Endothelial cell of umbilical vein (primary cell): Measurements from ENCODE around the gene N4BP3. TPM values are rescaled to one million over a fixed set of nuclear protein-coding genes. Genes with fewer than 3 reads are reported as not detected.

ENCODE experiments used
- BruUV-seq: library from RNA; stranded (reverse); fragments of 400-500 nt; replicated peaks from 2 replicates; lab custom pipeline; 2021; lab: Mats Ljungman, UMichigan
- CTCF ChIA-PET: fragments of 300-600, 350-600 bp; sonication (Branson Sonifier 250); formaldehyde crosslinking; loops from one replicate; lab custom pipeline; 2021; ENCODE audit warnings: antibody characterized with exemption, inconsistent platforms; lab: Charles Lee
- POLR2A ChIA-PET: fragments of 300-600, 350-600 bp; sonication (Branson Sonifier 250); formaldehyde crosslinking; loops from one replicate; lab custom pipeline; 2021; ENCODE audit warnings: antibody characterized with exemption, inconsistent platforms; lab: Charles Lee
- DNase-seq: peaks from one replicate; pipeline ENCODE4 v3.0.0-alpha.2; 2011; ENCODE audit warnings: low read depth, low spot score
- FAIRE-seq: peaks from 2 replicates; lab custom pipeline; 2011; peaks lifted over from hg19 to GRCh38; lab: Jason Lieb, UNC
- H2AFZ ChIP-seq: 2 replicates; pipeline ENCODE4 v1.6.0; 2012; ENCODE audit warnings: low read depth, low read length, control low read depth, inconsistent platforms
- H3K27ac ChIP-seq: 2 replicates; pipeline ENCODE4 v1.5.1; 2011; ENCODE audit warnings: low read depth, mild to moderate bottlenecking, control low read depth, low read length, moderate library complexity; ENCODE audit not compliant: insufficient read depth
- H3K27me3 ChIP-seq, 2 experiments: 2 replicates each; pipeline versions ENCODE4 v1.6.0 to v1.6.1; 2011; ENCODE audit warnings: low read length in 2 of 2, mixed read lengths in 1 of 2; ENCODE audit not compliant: control insufficient read depth in 2 of 2, insufficient read depth in 2 of 2
- H3K36me3 ChIP-seq, 2 experiments: 2 replicates in 1 of 2; 3 replicates in 1 of 2; pipeline ENCODE4 v1.5.1; 2011; ENCODE audit warnings: low read length in 2 of 2, mild to moderate bottlenecking in 1 of 2, moderate library complexity in 1 of 2; ENCODE audit not compliant: control insufficient read depth in 2 of 2, insufficient read depth in 2 of 2; ENCODE audit errors: extremely low read depth in 1 of 2
- H3K4me1 ChIP-seq: 3 replicates; pipeline ENCODE4 v1.5.1; 2011; ENCODE audit warnings: mild to moderate bottlenecking, low read length; ENCODE audit not compliant: control insufficient read depth, insufficient read depth; ENCODE audit errors: extremely low read depth
- H3K4me2 ChIP-seq: 2 replicates; pipeline ENCODE4 v1.6.1; 2011; ENCODE audit warnings: low read length, control low read depth, mixed read lengths; ENCODE audit not compliant: insufficient read depth
- H3K4me3 ChIP-seq, 3 experiments: fragments of 200-600 bp in 1 of 3; sonication (generic), shearing (Covaris generic) in 1 of 3; replicated peaks in 1 of 3; 2 replicates each; pipeline ENCODE4 v1.5.1; 2011 to 2016; ENCODE audit warnings: control low read depth in 3 of 3, low read length in 3 of 3, mild to moderate bottlenecking in 2 of 3, inconsistent platforms in 1 of 3, low read depth in 1 of 3, moderate library complexity in 1 of 3; ENCODE audit not compliant: insufficient read depth in 1 of 3
- H3K79me2 ChIP-seq: 2 replicates; pipeline ENCODE4 v1.6.0; 2012; ENCODE audit warnings: low read length, inconsistent platforms; ENCODE audit not compliant: control insufficient read depth, insufficient read depth
- H3K9ac ChIP-seq: replicated peaks from 2 replicates; pipeline ENCODE3; 2011; ENCODE audit warnings: low read length, control low read depth; ENCODE audit not compliant: insufficient read depth; ENCODE audit errors: extremely low read depth
- H3K9me1 ChIP-seq: replicated peaks from 3 replicates; pipeline ENCODE4 v1.6.0; 2011; ENCODE audit warnings: mild to moderate bottlenecking, low read length; ENCODE audit not compliant: control insufficient read depth, insufficient read depth; ENCODE audit errors: extremely low read depth
- H3K9me3 ChIP-seq: replicated peaks from 2 replicates; pipeline ENCODE4 v1.5.1; 2012; ENCODE audit warnings: low read length, inconsistent platforms; ENCODE audit not compliant: control insufficient read depth, insufficient read depth
- H4K20me1 ChIP-seq: replicated peaks from 2 replicates; pipeline ENCODE3; 2011; ENCODE audit warnings: mild to moderate bottlenecking, low read length; ENCODE audit not compliant: control insufficient read depth, insufficient read depth; ENCODE audit errors: extremely low read depth
- EZH2 ChIP-seq: IDR thresholded peaks from 2 replicates; pipeline ENCODE4 v1.6.1; 2012; ENCODE audit warnings: borderline replicate concordance, low read depth, mild to moderate bottlenecking, moderate library complexity, low read length, inconsistent platforms; ENCODE audit not compliant: severe bottlenecking
- FOS ChIP-seq: IDR thresholded peaks from 2 replicates; pipeline ENCODE4 v1.6.1; 2011; ENCODE audit warnings: mild to moderate bottlenecking, low read length, moderate library complexity, borderline replicate concordance; ENCODE audit not compliant: insufficient read depth
- GATA2 ChIP-seq: IDR thresholded peaks from 2 replicates; pipeline ENCODE4 v1.7.0; 2011; ENCODE audit warnings: low read depth, mild to moderate bottlenecking, moderate library complexity, mixed read lengths, low read length; ENCODE audit not compliant: insufficient read length, insufficient read depth
- JUN ChIP-seq: IDR thresholded peaks from 2 replicates; pipeline ENCODE4 v1.6.1; 2011; ENCODE audit warnings: borderline replicate concordance, low read depth; ENCODE audit not compliant: insufficient read length, insufficient read depth
- MYC ChIP-seq: IDR thresholded peaks from one replicate; pipeline ENCODE4 v1.6.1; 2011; ENCODE audit warnings: mild to moderate bottlenecking, low read depth, low read length
- POLR2A ChIP-seq: IDR thresholded peaks from 2 replicates; pipeline ENCODE4 v1.6.1; 2012; ENCODE audit warnings: low read depth, mild to moderate bottlenecking, control low read depth, low read length
- POLR2AphosphoS5 ChIP-seq: IDR thresholded peaks from 2 replicates; pipeline ENCODE4 v1.6.1; 2012; ENCODE audit warnings: low read depth, mild to moderate bottlenecking, control low read depth, low read length, moderate library complexity; ENCODE audit not compliant: insufficient read depth
- dilution Hi-C: fragments of 300-500 bp; cut with MboI; formaldehyde crosslinking; loops from one replicate; pipeline ENCODE4 v1.15.0; 2019; ENCODE audit warnings: low sequenced_read_pairs; ENCODE audit not compliant: extremely low pct_ligation_motif_present
- intact Hi-C: fragments of 100-400 bp; cut with micrococcal nuclease; formaldehyde crosslinking; loops from one replicate; pipeline ENCODE4 v1.10.0; 2022
- polyA plus RNA-seq, 4 experiments: library from polyadenylated mRNA; depleted of rRNA in 3 of 4; stranded (reverse) in 3 of 4; unstranded in 1 of 4; fragments of >200 nt; gene quantifications; 2 replicates each; pipeline versions ENCODE4 v1.2.1 to v1.2.3, GENCODE V29; 2011 to 2012; ENCODE audit warnings: missing spikeins in 1 of 4
- total RNA-seq: library from RNA; stranded (reverse); gene quantifications from 2 replicates; pipeline ENCODE4 v1.2.3, GENCODE V29; 2021
- TF ChIP-seq, protein P1 (sequence below), 2 donors: IDR thresholded peaks; 1 replicate in 1 of 2; 2 replicates in 1 of 2; pipeline ENCODE4 v1.5.1; 2011; ENCODE audit warnings: low read length in 2 of 2, mild to moderate bottlenecking in 2 of 2, moderate library complexity in 2 of 2, control low read depth in 1 of 2, inconsistent platforms in 1 of 2, low read depth in 1 of 2; ENCODE audit not compliant: insufficient read depth in 1 of 2; ENCODE audit errors: extremely low read depth in 1 of 2
- TF ChIP-seq, protein P2 (sequence below): IDR thresholded peaks from 2 replicates; pipeline ENCODE4 v1.6.1; 2011; ENCODE audit not compliant: insufficient read depth, insufficient read length

N4BP3 gene
- total and polyA plus RNA-seq, 2 donors (not counting 3 experiments of a cell fraction or from before 2014, with no cell fraction given), result 11.8 to 38.2 TPM

DNA sequence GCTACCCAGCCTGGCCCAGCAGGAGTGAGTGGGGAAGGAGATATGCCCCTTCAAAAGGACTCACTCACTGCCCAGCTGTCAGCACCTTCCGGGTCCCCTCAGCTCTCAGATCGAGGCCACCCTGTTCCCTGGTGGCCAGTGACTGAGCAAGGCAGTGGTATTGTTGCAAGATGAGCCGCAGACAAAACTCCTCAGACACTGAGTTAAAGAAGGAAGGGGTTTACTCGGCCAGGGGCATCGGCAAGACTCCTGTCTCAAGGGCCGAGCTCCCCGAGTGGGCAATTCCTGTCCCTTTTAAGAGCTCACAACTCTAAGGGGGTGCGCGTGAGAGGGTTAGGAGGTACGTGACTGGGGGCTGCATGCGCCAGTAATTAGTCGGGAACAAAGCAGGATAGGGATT lies 9.7 kb upstream of the N4BP3 start:
- Histone ChIP-seq H3K9me1 (no peaks in the 10 kb centered on the region), H3K27me3 (no peaks in the 10 kb centered on the region), H3K9me3 (no peaks in the 10 kb centered on the region), H3K79me2 (no peaks in the 10 kb centered on the region), H3K27ac (no peak overlapping the region), H3K9ac (no peak overlapping the region), H3K4me1 (no peaks in the 10 kb centered on the region), H3K4me2 (no peak overlapping the region), H2AFZ (no peak overlapping the region), H3K36me3 (no peaks in the 10 kb centered on the region), H4K20me1 (no peaks in the 10 kb centered on the region), H3K4me3 (no peak overlapping the region)
- TF ChIP-seq POLR2A (no peak), JUN (no peak), POLR2AphosphoS5 (no peak), MYC (no peak), EZH2 (no peak)
- TF ChIP-seq, protein P1, sequence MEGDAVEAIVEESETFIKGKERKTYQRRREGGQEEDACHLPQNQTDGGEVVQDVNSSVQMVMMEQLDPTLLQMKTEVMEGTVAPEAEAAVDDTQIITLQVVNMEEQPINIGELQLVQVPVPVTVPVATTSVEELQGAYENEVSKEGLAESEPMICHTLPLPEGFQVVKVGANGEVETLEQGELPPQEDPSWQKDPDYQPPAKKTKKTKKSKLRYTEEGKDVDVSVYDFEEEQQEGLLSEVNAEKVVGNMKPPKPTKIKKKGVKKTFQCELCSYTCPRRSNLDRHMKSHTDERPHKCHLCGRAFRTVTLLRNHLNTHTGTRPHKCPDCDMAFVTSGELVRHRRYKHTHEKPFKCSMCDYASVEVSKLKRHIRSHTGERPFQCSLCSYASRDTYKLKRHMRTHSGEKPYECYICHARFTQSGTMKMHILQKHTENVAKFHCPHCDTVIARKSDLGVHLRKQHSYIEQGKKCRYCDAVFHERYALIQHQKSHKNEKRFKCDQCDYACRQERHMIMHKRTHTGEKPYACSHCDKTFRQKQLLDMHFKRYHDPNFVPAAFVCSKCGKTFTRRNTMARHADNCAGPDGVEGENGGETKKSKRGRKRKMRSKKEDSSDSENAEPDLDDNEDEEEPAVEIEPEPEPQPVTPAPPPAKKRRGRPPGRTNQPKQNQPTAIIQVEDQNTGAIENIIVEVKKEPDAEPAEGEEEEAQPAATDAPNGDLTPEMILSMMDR (IDR thresholded peaks at IDR 0.05; ENCODE audit: extremely low read depth in 1 of 2, insufficient read depth in 1 of 2, low read depth in 1 of 2, low read length in 2 of 2), result no peak
- dilution Hi-C loops (no loop called here), intact Hi-C loops (no loop called here)
- no peak for DNase-seq
- no TSS peak for BruUV-seq
- CTCF ChIA-PET, result interaction anchor here (5.1 kb wide), 1 partner anchor 28 kb away, joined by 26 read pairs; no protein-coding TSS in a partner anchor
- no peak for FAIRE-seq
- POLR2A ChIA-PET, result no interaction called here

DNA sequence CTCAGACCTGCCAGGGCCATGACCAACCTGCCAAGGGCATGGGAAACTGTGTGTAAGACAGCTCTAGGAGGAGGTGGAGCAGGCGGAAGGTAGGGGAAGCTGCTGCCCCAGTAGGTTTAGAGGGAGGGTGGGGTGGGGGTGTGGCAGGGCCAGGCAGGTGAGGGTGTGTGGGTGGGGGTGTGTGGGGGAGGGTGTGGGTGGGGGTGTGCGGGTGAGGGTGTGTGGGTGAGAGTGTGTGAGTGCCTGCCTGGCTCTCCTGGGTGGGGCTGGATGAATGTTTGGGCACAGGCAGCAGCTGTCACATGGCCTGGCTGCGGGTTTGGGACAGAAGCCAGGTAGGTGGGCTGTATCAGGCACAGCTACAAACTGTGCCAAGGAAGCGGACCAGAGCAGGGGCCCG lies 8.8 kb upstream of the N4BP3 start:
- Histone ChIP-seq H3K27me3 (no peaks in the 10 kb centered on the region), H2AFZ (no peak overlapping the region), H4K20me1 (no peaks in the 10 kb centered on the region), H3K4me2 (no peak overlapping the region), H3K4me3 (no peak overlapping the region), H3K27ac (no peak overlapping the region), H3K4me1 (no peaks in the 10 kb centered on the region), H3K9me1 (no peaks in the 10 kb centered on the region), H3K79me2 (no peaks in the 10 kb centered on the region), H3K36me3 (no peaks in the 10 kb centered on the region), H3K9me3 (no peaks in the 10 kb centered on the region), H3K9ac (no peak overlapping the region)
- ChIA-PET POLR2A (no interaction called here), CTCF (interaction anchor here (0.8 to 5.1 kb wide), 2 partner anchors 16 to 29 kb away, joined by 3 to 26 read pairs; no protein-coding TSS in a partner anchor)
- no peak for TF ChIP-seq EZH2
- TF ChIP-seq POLR2AphosphoS5, result no peak
- no peak for TF ChIP-seq JUN
- TF ChIP-seq, protein P2, sequence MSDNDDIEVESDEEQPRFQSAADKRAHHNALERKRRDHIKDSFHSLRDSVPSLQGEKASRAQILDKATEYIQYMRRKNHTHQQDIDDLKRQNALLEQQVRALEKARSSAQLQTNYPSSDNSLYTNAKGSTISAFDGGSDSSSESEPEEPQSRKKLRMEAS, result no peak
- TF ChIP-seq FOS, result no peak
- TF ChIP-seq GATA2, result no peak
- TF ChIP-seq, protein P1 (IDR thresholded peaks at IDR 0.05; ENCODE audit: extremely low read depth in 1 of 2, insufficient read depth in 1 of 2, low read depth in 1 of 2, low read length in 2 of 2), result no peak
- no peak for TF ChIP-seq POLR2A
- TF ChIP-seq MYC, result no peak
- no peak for FAIRE-seq
- dilution Hi-C loops (no loop called here), intact Hi-C loops (no loop called here)
- BruUV-seq, result no TSS peak
- no peak for DNase-seq
